IMR-90 (cell line): ENCODE data around the gene SKIC8. TPM values are rescaled to one million over a fixed set of nuclear protein-coding genes. Genes with fewer than 3 reads are reported as not detected.

Source experiments
- ATAC-seq: fragments of 200-7000 bp; cut with Tn5 transposase; 2 replicates; pipeline ENCODE4 v1.9.1; 2020; ENCODE audit warnings: low read depth, mild to moderate bottlenecking, moderate library complexity
- BruUV-seq: library from RNA; stranded (reverse); fragments of 400-500 nt; replicated peaks from 2 replicates; lab custom pipeline; 2021; lab: Mats Ljungman, UMichigan
- CTCF ChIA-PET: fragments of 300-600 bp; formaldehyde crosslinking; extraction: SDS; loops from one replicate; lab custom pipeline; 2021; ENCODE audit warnings: antibody characterized with exemption; lab: Yijun Ruan, JAX
- POLR2A ChIA-PET: fragments of 300-600 bp; sonication (Branson Sonifier 250); formaldehyde crosslinking; loops from one replicate; lab custom pipeline; 2022; ENCODE audit warnings: antibody characterized with exemption; ENCODE audit not compliant: unreplicated experiment; lab: Charles Lee
- DNase-seq: peaks from one replicate; pipeline ENCODE4 v3.0.0; 2013
- H2AFZ ChIP-seq: replicated peaks from 2 replicates; pipeline ENCODE3; 2013; ENCODE audit warnings: low read length, mild to moderate bottlenecking; ENCODE audit not compliant: poor library complexity
- H2AK5ac ChIP-seq: 2 replicates; pipeline ENCODE4 v1.6.1; 2013; ENCODE audit warnings: low read depth, low read length, inconsistent platforms
- H2AK9ac ChIP-seq: replicated peaks from 2 replicates; pipeline ENCODE3; 2013; ENCODE audit warnings: mild to moderate bottlenecking, low read depth, low read length, moderate library complexity; ENCODE audit not compliant: poor library complexity
- H2BK120ac ChIP-seq: 2 replicates; pipeline ENCODE4 v1.6.1; 2013; ENCODE audit warnings: low read depth, low read length, inconsistent platforms
- H2BK15ac ChIP-seq: 3 replicates; pipeline ENCODE4 v1.6.1; 2013; ENCODE audit warnings: low read depth, low read length, inconsistent platforms
- H2BK20ac ChIP-seq: 2 replicates; pipeline ENCODE4 v1.6.1; 2013; ENCODE audit warnings: low read depth, mild to moderate bottlenecking, inconsistent platforms, low read length, moderate library complexity
- H2BK5ac ChIP-seq: 2 replicates; pipeline ENCODE4 v1.6.1; 2013; ENCODE audit warnings: mild to moderate bottlenecking, low read depth, low read length, inconsistent platforms; ENCODE audit not compliant: poor library complexity, severe bottlenecking
- H3K14ac ChIP-seq: replicated peaks from 2 replicates; pipeline ENCODE4 v1.6.1; 2013; ENCODE audit warnings: low read depth, low read length, inconsistent platforms
- H3K18ac ChIP-seq: 2 replicates; pipeline ENCODE4 v1.6.1; 2013; ENCODE audit warnings: low read depth, low read length, control low read depth
- H3K23ac ChIP-seq: 2 replicates; pipeline ENCODE4 v1.6.1; 2013; ENCODE audit warnings: low read depth, low read length, inconsistent platforms
- H3K27ac ChIP-seq: 2 replicates; pipeline ENCODE4 v1.5.1; 2013; ENCODE audit warnings: mild to moderate bottlenecking, control low read depth, low read length; ENCODE audit not compliant: insufficient read depth
- H3K27me3 ChIP-seq: 2 replicates; pipeline ENCODE4 v1.6.1; 2013; ENCODE audit warnings: low read length; ENCODE audit not compliant: control insufficient read depth, insufficient read depth
- H3K36me3 ChIP-seq: 2 replicates; pipeline ENCODE4 v1.6.1; 2013; ENCODE audit warnings: low read length, mixed read lengths; ENCODE audit not compliant: control insufficient read depth, insufficient read depth
- H3K4ac ChIP-seq: 2 replicates; pipeline ENCODE4 v1.6.1; 2013; ENCODE audit warnings: low read depth, low read length, inconsistent platforms
- H3K4me1 ChIP-seq: 2 replicates; pipeline ENCODE4 v1.6.1; 2013; ENCODE audit warnings: low read length, mixed read lengths; ENCODE audit not compliant: control insufficient read depth, insufficient read depth
- H3K4me2 ChIP-seq: 2 replicates; pipeline ENCODE4 v1.6.1; 2013; ENCODE audit warnings: low read depth, mild to moderate bottlenecking, control low read depth, low read length, moderate library complexity
- H3K4me3 ChIP-seq: 2 replicates; pipeline ENCODE4 v1.5.1; 2013; ENCODE audit warnings: low read depth, mild to moderate bottlenecking, control low read depth, low read length, moderate library complexity; ENCODE audit not compliant: insufficient read depth
- H3K56ac ChIP-seq: 2 replicates; pipeline ENCODE4 v1.6.1; 2013; ENCODE audit warnings: low read length, inconsistent platforms; ENCODE audit not compliant: insufficient read depth; ENCODE audit errors: extremely low read depth
- H3K79me1 ChIP-seq, 2 experiments: 2 replicates each; pipeline ENCODE4 v1.6.1; 2013; ENCODE audit warnings: low read length in 2 of 2, inconsistent platforms in 1 of 2, low read depth in 1 of 2
- H3K9ac ChIP-seq: 2 replicates; pipeline ENCODE4 v1.6.1; 2013; ENCODE audit warnings: low read depth, low read length, control low read depth
- H3K9me1 ChIP-seq: 2 replicates; pipeline ENCODE4 v1.6.1; 2013; ENCODE audit warnings: low read length, inconsistent platforms; ENCODE audit not compliant: insufficient read depth
- H3K9me3 ChIP-seq: 2 replicates; pipeline ENCODE4 v1.6.1; 2013; ENCODE audit warnings: low read length; ENCODE audit not compliant: control insufficient read depth, insufficient read depth
- H4K20me1 ChIP-seq: 2 replicates; pipeline ENCODE4 v1.6.1; 2013; ENCODE audit warnings: low read length, inconsistent platforms; ENCODE audit not compliant: insufficient read depth
- H4K5ac ChIP-seq: 2 replicates; pipeline ENCODE4 v1.6.1; 2013; ENCODE audit warnings: mild to moderate bottlenecking, low read depth, low read length, control low read depth
- H4K8ac ChIP-seq, 2 experiments: 2 replicates each; pipeline ENCODE4 v1.6.1; 2013; ENCODE audit warnings: low read depth in 2 of 2, low read length in 2 of 2, control low read depth in 1 of 2, inconsistent platforms in 1 of 2
- H4K91ac ChIP-seq: 2 replicates; pipeline ENCODE4 v1.6.1; 2013; ENCODE audit warnings: low read depth, low read length, inconsistent platforms; ENCODE audit not compliant: insufficient read depth
- CHD1 ChIP-seq: IDR thresholded peaks from 2 replicates; pipeline ENCODE4 v1.6.1; 2012; ENCODE audit warnings: low read depth, low read length, improper control_type of control experiment
- ELK1 ChIP-seq: fragments of 150-350 bp; IDR thresholded peaks from 2 replicates; pipeline ENCODE4 v1.6.1; 2016; ENCODE audit warnings: low read depth, mild to moderate bottlenecking, low read length, moderate library complexity, borderline replicate concordance
- FOS ChIP-seq: fragments of 150-350 bp; IDR thresholded peaks from 2 replicates; pipeline ENCODE4 v1.6.1; 2016; ENCODE audit warnings: low read depth, low read length
- MXI1 ChIP-seq: IDR thresholded peaks from 2 replicates; pipeline ENCODE4 v1.6.1; 2012; ENCODE audit warnings: low read depth, mild to moderate bottlenecking, low read length, moderate library complexity, borderline replicate concordance
- POLR2A ChIP-seq: IDR thresholded peaks from 2 replicates; pipeline ENCODE4 v1.6.1; 2012; ENCODE audit warnings: mild to moderate bottlenecking, low read depth, low read length
- SMC3 ChIP-seq: fragments of 150-350 bp; IDR thresholded peaks from 2 replicates; pipeline ENCODE4 v1.6.1; 2016; ENCODE audit warnings: low read depth, mild to moderate bottlenecking, antibody characterized with exemption, low read length, moderate library complexity
- USF2 ChIP-seq: fragments of 150-350 bp; IDR thresholded peaks from 2 replicates; pipeline ENCODE4 v1.6.1; 2017; ENCODE audit warnings: mild to moderate bottlenecking, antibody characterized with exemption, low read length, low read depth
- WGBS, 2 experiments: methylation state at CpG; one replicate each; pipeline versions ENCODE4 v1.1.5 to v1.1.7; 2013; ENCODE audit warnings: missing lambda C conversion rate in 2 of 2; ENCODE audit not compliant: insufficient read length in 1 of 2; ENCODE audit errors: extremely low coverage in 2 of 2; 5-methylcytosine and 5-hydroxymethylcytosine counted together
- dilution Hi-C: fragments of 300-500 bp; cut with HindIII; formaldehyde crosslinking; loops from one replicate; pipeline ENCODE4 v1.14.3; 2018; ENCODE audit warnings: low sequenced_read_pairs; ENCODE audit not compliant: unreplicated experiment
- in situ Hi-C: fragments of 300-500 bp; cut with MboI; formaldehyde crosslinking; loops from 3 replicates; pipeline ENCODE4 v1.14.3; 2019; ENCODE audit warnings: low sequenced_read_pairs, inconsistent platforms, mixed read lengths
- intact Hi-C: fragments of 100-400 bp; cut with micrococcal nuclease; formaldehyde crosslinking; loops from 2 replicates; pipeline ENCODE4 v1.10.0; 2022
- polyA plus RNA-seq, 3 experiments: library from polyadenylated mRNA; depleted of rRNA; stranded (reverse); fragments of >200 nt; gene quantifications; 2 replicates each; pipeline ENCODE4 v1.2.3, GENCODE V29; 2012; ENCODE audit warnings: low replicate concordance in 1 of 3
- total RNA-seq: library from RNA; depleted of rRNA; stranded (reverse); fragments of >200 nt; gene quantifications from 2 replicates; pipeline ENCODE4 v1.2.3, GENCODE V29; 2012

The SKIC8 gene
- total and polyA plus RNA-seq, 2 of the 4 experiments (the other 2 are of a cell fraction), result 72.2 to 124 TPM

- 27% methylated on average over 2 of the region's 3 CpGs; no CpG with 5 or more reads in 1 of the 2 experiments for WGBS, 2 experiments
- Histone ChIP-seq H3K4me2 (no peak overlapping the region), H3K56ac (no peak overlapping the region), H3K27ac (no peak overlapping the region), H3K27me3 (peaks cover 25% of the 10 kb centered on the region; the same call in 1 of the 2 replicates), H2AK5ac (no peak overlapping the region), H3K23ac (no peak overlapping the region), H4K20me1 (no peaks in the 10 kb centered on the region), H3K18ac (no peak overlapping the region), H4K8ac (no peak overlapping the region), H3K9me3 (no peaks in the 10 kb centered on the region), H2BK20ac (no peak overlapping the region), H4K91ac (no peak overlapping the region), H3K4me3 (no peak overlapping the region), H4K5ac (no peak overlapping the region), H2AFZ (no peak overlapping the region), H2BK5ac (no peak overlapping the region), H3K36me3 (no peaks in the 10 kb centered on the region), H2AK9ac (no peak overlapping the region), H3K14ac (no peak overlapping the region), H3K9ac (no peak overlapping the region), H3K4me1 (peaks cover 5% of the 10 kb centered on the region), H3K79me1 (no peaks in the 10 kb centered on the region), H2BK15ac (no peak overlapping the region), H3K9me1 (peaks cover 3% of the 10 kb centered on the region; the same call in 1 of the 2 replicates), H3K4ac (no peak overlapping the region), H2BK120ac (no peak overlapping the region)
- TF ChIP-seq SMC3 (no peak), USF2 (no peak), POLR2A (no peak), CHD1 (no peak), ELK1 (no peak), MXI1 (no peak), FOS (no peak)
- dilution Hi-C loops, result no loop called here
- DNase-seq (no peak), ATAC-seq (no peak)
- no TSS peak for BruUV-seq
- CTCF ChIA-PET, result interaction anchor here (0.5 to 1.8 kb wide), 3 partner anchors 11 to 127 kb away, joined by 3 to 5 read pairs (median 3); partner anchors contain the start of gene IREB2
- POLR2A ChIA-PET, result interaction anchor here (0.9 kb wide), 1 partner anchor 11 kb away, joined by 3 read pairs; the partner anchor contains the start of gene SKIC8
- intact Hi-C loops, result no loop called here
- in situ Hi-C loops, result loop anchor here (5.0 kb wide), 1 partner anchor 106 kb away; no protein-coding TSS in a partner anchor
These were observed 11.9 kb upstream of the SKIC8 start for GRCh38 chr15:78311292-78311691.
